Neural cell (in vitro differentiated cells): ENCODE results near the gene LGALSL. TPM values are rescaled to one million over a fixed set of nuclear protein-coding genes. Genes with fewer than 3 reads are reported as not detected.

ENCODE experiments used
- H2AFZ ChIP-seq: fragments of 200-600, 300-800 bp; sonication (generic), shearing (Covaris generic); 2 replicates; pipeline ENCODE4 v1.6.0; 2014; ENCODE audit warnings: low read depth, mild to moderate bottlenecking, antibody characterized with exemption, low read length, moderate library complexity
- H3F3A ChIP-seq: fragments of 200-600 bp; shearing (Covaris generic); 2 replicates; pipeline ENCODE4 v1.6.1; 2016; ENCODE audit warnings: mild to moderate bottlenecking, moderate library complexity, mixed read lengths, antibody characterized with exemption, low read length; ENCODE audit not compliant: insufficient read depth, poor library complexity, severe bottlenecking
- H3K27ac ChIP-seq: fragments of 200-600, 300-800 bp; sonication (generic), shearing (Covaris generic); 2 replicates; pipeline ENCODE4 v1.5.1; 2014; ENCODE audit warnings: mild to moderate bottlenecking, low read length, moderate library complexity
- H3K27me3 ChIP-seq: fragments of 300-800, 200-600 bp; sonication (generic), shearing (Covaris generic); 2 replicates; pipeline ENCODE4 v1.6.0; 2014; ENCODE audit warnings: mild to moderate bottlenecking, low read depth, low read length, moderate library complexity; ENCODE audit not compliant: insufficient read depth
- H3K36me3 ChIP-seq: fragments of 300-800, 200-600 bp; sonication (generic), shearing (Covaris generic); 2 replicates; pipeline ENCODE4 v1.5.1; 2014; ENCODE audit warnings: mild to moderate bottlenecking, antibody characterized with exemption, low read length, moderate library complexity; ENCODE audit not compliant: insufficient read depth
- H3K4me2 ChIP-seq: fragments of 300-800, 200-600 bp; sonication (generic), shearing (Covaris generic); 2 replicates; pipeline ENCODE4 v1.6.0; 2014; ENCODE audit warnings: mild to moderate bottlenecking, low read length
- H3K4me3 ChIP-seq: fragments of 300-800, 200-600 bp; sonication (generic), shearing (Covaris generic); 2 replicates; pipeline ENCODE4 v1.5.1; 2014; ENCODE audit warnings: mild to moderate bottlenecking, low read length, moderate library complexity
- H3K79me2 ChIP-seq: fragments of 200-600 bp; shearing (Covaris generic); replicated peaks from 2 replicates; pipeline ENCODE4 v1.6.0; 2014; ENCODE audit warnings: mild to moderate bottlenecking, low read length, moderate library complexity; ENCODE audit not compliant: insufficient read depth
- H3K9ac ChIP-seq: fragments of 300-800, 200-600 bp; sonication (generic), shearing (Covaris generic); 2 replicates; pipeline ENCODE4 v1.6.1; 2016; ENCODE audit warnings: mild to moderate bottlenecking, low read length, mixed read lengths
- H3K9me2 ChIP-seq: fragments of 200-600 bp; shearing (Covaris generic); 2 replicates; pipeline ENCODE4 v1.6.1; 2016; ENCODE audit warnings: mild to moderate bottlenecking, low read length, mixed read lengths; ENCODE audit not compliant: insufficient read depth
- H3K9me3 ChIP-seq: fragments of 200-600, 300-800 bp; sonication (generic), shearing (Covaris generic); 2 replicates; pipeline ENCODE4 v1.6.1; 2016; ENCODE audit warnings: mild to moderate bottlenecking, mixed run types, low read length, moderate library complexity, mixed read lengths
- H4K20me1 ChIP-seq: fragments of 200-600 bp; shearing (Covaris generic); 2 replicates; pipeline ENCODE4 v1.6.1; 2016; ENCODE audit warnings: mild to moderate bottlenecking, mixed run types; ENCODE audit not compliant: insufficient read depth
- EP300 ChIP-seq: fragments of 450-650 bp; conservative IDR thresholded peaks from 2 replicates; pipeline ENCODE4 v1.6.1; 2014; ENCODE audit warnings: antibody characterized with exemption, mild to moderate bottlenecking, moderate library complexity; ENCODE audit not compliant: poor library complexity, severe bottlenecking
- EZH2 ChIP-seq: fragments of 200-600, 300-800 bp; shearing (Covaris generic), sonication (generic); IDR thresholded peaks from 2 replicates; pipeline ENCODE4 v1.6.1; 2014; ENCODE audit warnings: antibody characterized with exemption, low read length, borderline replicate concordance, mild to moderate bottlenecking; ENCODE audit not compliant: insufficient read depth, poor library complexity, severe bottlenecking
- MXI1 ChIP-seq: fragments of 450-650 bp; conservative IDR thresholded peaks from 2 replicates; pipeline ENCODE4 v1.6.1; 2014; ENCODE audit warnings: antibody characterized with exemption, mild to moderate bottlenecking; ENCODE audit not compliant: poor library complexity, severe bottlenecking
- POLR2AphosphoS5 ChIP-seq: IDR thresholded peaks from 2 replicates; pipeline ENCODE4 v1.6.1; 2012
- RAD21 ChIP-seq: fragments of 450-650 bp; conservative IDR thresholded peaks from 2 replicates; pipeline ENCODE4 v1.6.1; 2014; ENCODE audit warnings: antibody characterized with exemption, mild to moderate bottlenecking, moderate library complexity
- SMC3 ChIP-seq: fragments of 450-650 bp; conservative IDR thresholded peaks from 2 replicates; pipeline ENCODE4 v1.6.1; 2014; ENCODE audit warnings: antibody characterized with exemption, mild to moderate bottlenecking, moderate library complexity; ENCODE audit not compliant: poor library complexity
- TAF1 ChIP-seq: IDR thresholded peaks from 2 replicates; pipeline ENCODE4 v1.6.1; 2012; ENCODE audit warnings: low read depth
- polyA plus RNA-seq: library from polyadenylated mRNA; depleted of rRNA; stranded (reverse); fragments of >200 nt; gene quantifications from 2 replicates; pipeline ENCODE4 v1.2.3, GENCODE V29; 2014
- TF ChIP-seq, protein P1 (sequence below): fragments of 450-650 bp; IDR thresholded peaks from 2 replicates; pipeline ENCODE4 v1.5.1; 2014; ENCODE audit warnings: antibody characterized with exemption, mild to moderate bottlenecking, moderate library complexity; ENCODE audit not compliant: poor library complexity, severe bottlenecking
- TF ChIP-seq, protein P2 (sequence below): IDR thresholded peaks from 2 replicates; pipeline ENCODE4 v1.6.1; 2012; ENCODE audit warnings: borderline replicate concordance

LGALSL gene
- polyA plus RNA-seq, 1 donor from 2014 or later, result 43.6 TPM

DNA sequence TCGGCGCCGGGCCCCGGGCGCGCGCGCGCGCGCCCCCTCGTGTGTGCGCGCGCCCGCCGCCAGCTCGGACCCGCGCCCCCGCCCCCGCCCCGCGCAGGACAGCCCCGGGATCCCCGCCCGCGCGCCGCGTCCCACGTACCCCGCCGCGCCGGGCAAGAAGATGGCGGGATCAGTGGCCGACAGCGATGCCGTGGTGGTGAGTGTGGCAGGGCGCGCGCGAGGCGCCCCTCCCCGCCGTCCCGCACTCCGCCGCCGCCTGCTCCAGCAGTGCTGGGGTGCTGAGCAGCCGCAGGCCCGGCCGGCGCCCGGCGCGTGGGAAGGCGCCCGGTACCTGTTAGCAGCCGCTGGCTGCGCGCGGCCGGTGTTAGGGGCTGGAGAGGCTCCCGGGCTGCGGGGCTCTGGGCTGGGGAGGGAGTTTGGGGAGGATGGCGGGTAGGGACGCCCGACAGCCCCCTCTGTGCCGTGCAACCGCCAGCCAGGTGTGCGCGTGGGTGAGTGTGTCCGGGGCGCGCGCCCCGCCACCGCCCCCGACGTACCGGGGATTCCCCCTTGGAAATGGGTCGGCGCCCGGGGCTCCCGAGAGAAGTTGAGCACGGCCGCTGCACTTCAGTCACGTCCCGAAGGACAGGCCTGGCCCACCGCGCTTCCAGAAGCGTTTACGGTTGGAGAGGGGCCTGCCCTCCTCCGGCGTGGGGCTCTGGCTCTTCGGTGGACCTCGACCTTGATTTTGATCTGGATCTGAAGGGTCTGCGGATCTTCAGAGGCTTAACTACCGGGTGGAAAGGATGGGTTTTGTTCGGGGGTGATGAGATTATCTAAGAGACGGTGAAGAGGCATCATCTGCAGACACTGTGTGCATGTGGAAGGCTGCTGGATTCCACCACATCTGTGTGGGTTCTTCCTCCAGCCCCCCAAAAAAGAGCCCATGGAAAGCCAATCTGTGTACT, 697 bp downstream of the LGALSL start:
- Histone ChIP-seq H3K36me3 (peaks cover 8% of the 10 kb centered on the region), H3K9me2 (no peaks in the 10 kb centered on the region), H2AFZ (peak overlapping the region; percentile 57), H3K9me3 (no peaks in the 10 kb centered on the region), H3K4me3 (peak overlapping the region; percentile 91), H3K4me2 (peak overlapping the region; percentile 26), H3K27ac (peak overlapping the region; percentile 84), H3K9ac (peak overlapping the region; percentile 89), H3K79me2 (peaks cover 7% of the 10 kb centered on the region), H3K27me3 (no peaks in the 10 kb centered on the region), H3F3A (no peaks in the 10 kb centered on the region), H4K20me1 (no peaks in the 10 kb centered on the region)
- TF ChIP-seq RAD21, result peak; percentile 32
- TF ChIP-seq EZH2, result no peak
- peak; percentile 31 for TF ChIP-seq SMC3
- TF ChIP-seq MXI1, result peak; percentile 76
- TF ChIP-seq POLR2AphosphoS5, result peak; percentile 41
- peak; percentile 20 for TF ChIP-seq EP300
- TF ChIP-seq TAF1, result peak; percentile 17
- TF ChIP-seq, protein P1, sequence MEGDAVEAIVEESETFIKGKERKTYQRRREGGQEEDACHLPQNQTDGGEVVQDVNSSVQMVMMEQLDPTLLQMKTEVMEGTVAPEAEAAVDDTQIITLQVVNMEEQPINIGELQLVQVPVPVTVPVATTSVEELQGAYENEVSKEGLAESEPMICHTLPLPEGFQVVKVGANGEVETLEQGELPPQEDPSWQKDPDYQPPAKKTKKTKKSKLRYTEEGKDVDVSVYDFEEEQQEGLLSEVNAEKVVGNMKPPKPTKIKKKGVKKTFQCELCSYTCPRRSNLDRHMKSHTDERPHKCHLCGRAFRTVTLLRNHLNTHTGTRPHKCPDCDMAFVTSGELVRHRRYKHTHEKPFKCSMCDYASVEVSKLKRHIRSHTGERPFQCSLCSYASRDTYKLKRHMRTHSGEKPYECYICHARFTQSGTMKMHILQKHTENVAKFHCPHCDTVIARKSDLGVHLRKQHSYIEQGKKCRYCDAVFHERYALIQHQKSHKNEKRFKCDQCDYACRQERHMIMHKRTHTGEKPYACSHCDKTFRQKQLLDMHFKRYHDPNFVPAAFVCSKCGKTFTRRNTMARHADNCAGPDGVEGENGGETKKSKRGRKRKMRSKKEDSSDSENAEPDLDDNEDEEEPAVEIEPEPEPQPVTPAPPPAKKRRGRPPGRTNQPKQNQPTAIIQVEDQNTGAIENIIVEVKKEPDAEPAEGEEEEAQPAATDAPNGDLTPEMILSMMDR, result no peak
- TF ChIP-seq, protein P2, sequence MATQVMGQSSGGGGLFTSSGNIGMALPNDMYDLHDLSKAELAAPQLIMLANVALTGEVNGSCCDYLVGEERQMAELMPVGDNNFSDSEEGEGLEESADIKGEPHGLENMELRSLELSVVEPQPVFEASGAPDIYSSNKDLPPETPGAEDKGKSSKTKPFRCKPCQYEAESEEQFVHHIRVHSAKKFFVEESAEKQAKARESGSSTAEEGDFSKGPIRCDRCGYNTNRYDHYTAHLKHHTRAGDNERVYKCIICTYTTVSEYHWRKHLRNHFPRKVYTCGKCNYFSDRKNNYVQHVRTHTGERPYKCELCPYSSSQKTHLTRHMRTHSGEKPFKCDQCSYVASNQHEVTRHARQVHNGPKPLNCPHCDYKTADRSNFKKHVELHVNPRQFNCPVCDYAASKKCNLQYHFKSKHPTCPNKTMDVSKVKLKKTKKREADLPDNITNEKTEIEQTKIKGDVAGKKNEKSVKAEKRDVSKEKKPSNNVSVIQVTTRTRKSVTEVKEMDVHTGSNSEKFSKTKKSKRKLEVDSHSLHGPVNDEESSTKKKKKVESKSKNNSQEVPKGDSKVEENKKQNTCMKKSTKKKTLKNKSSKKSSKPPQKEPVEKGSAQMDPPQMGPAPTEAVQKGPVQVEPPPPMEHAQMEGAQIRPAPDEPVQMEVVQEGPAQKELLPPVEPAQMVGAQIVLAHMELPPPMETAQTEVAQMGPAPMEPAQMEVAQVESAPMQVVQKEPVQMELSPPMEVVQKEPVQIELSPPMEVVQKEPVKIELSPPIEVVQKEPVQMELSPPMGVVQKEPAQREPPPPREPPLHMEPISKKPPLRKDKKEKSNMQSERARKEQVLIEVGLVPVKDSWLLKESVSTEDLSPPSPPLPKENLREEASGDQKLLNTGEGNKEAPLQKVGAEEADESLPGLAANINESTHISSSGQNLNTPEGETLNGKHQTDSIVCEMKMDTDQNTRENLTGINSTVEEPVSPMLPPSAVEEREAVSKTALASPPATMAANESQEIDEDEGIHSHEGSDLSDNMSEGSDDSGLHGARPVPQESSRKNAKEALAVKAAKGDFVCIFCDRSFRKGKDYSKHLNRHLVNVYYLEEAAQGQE, result peak; percentile 6

DNA sequence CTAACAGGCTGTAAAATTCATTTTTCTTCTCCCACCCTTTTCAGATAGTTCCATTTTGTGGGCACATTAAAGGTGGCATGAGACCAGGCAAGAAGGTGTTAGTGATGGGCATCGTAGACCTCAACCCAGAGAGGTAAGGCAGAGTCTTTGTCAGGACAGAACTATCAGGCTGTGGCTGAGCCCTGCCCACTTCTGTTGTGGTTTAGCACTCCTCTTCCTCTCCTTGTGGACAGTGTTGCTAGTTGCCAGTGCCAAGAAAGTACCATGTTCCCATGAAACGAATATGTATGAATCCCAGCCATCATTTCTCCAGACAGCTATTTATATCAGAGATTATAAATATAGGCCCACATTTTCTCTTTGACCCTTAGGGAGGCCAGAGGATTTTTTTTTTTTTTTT, 1.6 kb downstream of the LGALSL start:
- TF ChIP-seq POLR2AphosphoS5, result no peak
- no peak for TF ChIP-seq EZH2
- TF ChIP-seq RAD21, result no peak
- no peak for TF ChIP-seq SMC3
- TF ChIP-seq, protein P2, result no peak
- no peak for TF ChIP-seq TAF1
- TF ChIP-seq EP300, result no peak
- TF ChIP-seq, protein P1, result no peak
- TF ChIP-seq MXI1, result no peak
- no peak overlapping the region for H3K27ac ChIP-seq
- H3K27me3 ChIP-seq, result no peaks in the 10 kb centered on the region
- H2AFZ ChIP-seq, result no peak overlapping the region
- no peaks in the 10 kb centered on the region for H3K9me3 ChIP-seq
- no peaks in the 10 kb centered on the region for H3F3A ChIP-seq
- peak overlapping the region; percentile 91 for H3K4me3 ChIP-seq
- peaks cover 7% of the 10 kb centered on the region for H3K79me2 ChIP-seq
- H3K9ac ChIP-seq, result peak overlapping the region; percentile 89
- H3K36me3 ChIP-seq, result peaks cover 9% of the 10 kb centered on the region
- H4K20me1 ChIP-seq, result no peaks in the 10 kb centered on the region
- peak overlapping the region; percentile 26 for H3K4me2 ChIP-seq
- no peaks in the 10 kb centered on the region for H3K9me2 ChIP-seq
